Measurements from ENCODE around the gene SPNS3. TPM values are rescaled to one million over a fixed set of nuclear protein-coding genes. Genes with fewer than 3 reads are reported as not detected.

SPNS3 gene
- total and polyA plus RNA-seq, 4 donors, result 0.16 to 2.3 (median 0.24) TPM

DNA sequence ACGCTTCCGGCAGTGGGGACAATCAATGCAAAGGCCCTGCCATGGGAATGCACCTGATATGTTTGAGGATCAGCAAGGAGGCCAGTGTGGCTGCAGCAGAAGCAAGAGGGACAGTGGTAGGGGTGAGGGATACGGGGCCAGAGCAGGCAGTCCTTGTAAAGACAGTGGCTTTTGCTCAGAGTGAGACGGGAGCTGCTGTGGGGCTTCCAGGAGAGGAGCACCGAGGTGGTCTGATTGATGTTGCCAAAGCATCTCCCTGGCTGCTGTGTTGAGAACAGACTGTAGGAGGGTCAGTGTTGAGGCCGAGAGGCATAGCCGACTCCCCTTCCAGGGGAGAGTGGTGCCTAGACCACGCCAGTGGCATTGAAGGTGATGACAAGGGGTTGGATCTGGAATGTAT is 53.6 kb downstream of the SPNS3 start:
- H3K27me3 ChIP-seq (ENCODE audit: control insufficient read depth in 4 of 4, insufficient read depth in 4 of 4, low read length in 3 of 4), result no peaks in the 10 kb centered on the region
- H3K4me3 ChIP-seq (ENCODE audit: low read depth in 1 of 3, low read length in 3 of 3), result no peak overlapping the region
- peaks cover 0 to 14% (median 0%) of the 10 kb centered on the region in 4 donors for H3K36me3 ChIP-seq (ENCODE audit: control insufficient read depth in 4 of 4, insufficient read depth in 3 of 4, low read depth in 1 of 4, low read length in 3 of 4)
- TF ChIP-seq HNF4G (IDR thresholded peaks at IDR 0.05), result no peak
- no peak for TF ChIP-seq FOXA1 (IDR thresholded peaks at IDR 0.05)
- 95% methylated on average over 8 of the region's 8 CpGs for WGBS
- DNase-seq (ENCODE audit: low spot score), result no peak
- no peak overlapping the region for H3K27ac ChIP-seq (ENCODE audit: low read depth in 1 of 2, low read length in 2 of 2)
- H3K4me1 ChIP-seq (ENCODE audit: control insufficient read depth in 4 of 4, insufficient read depth in 4 of 4, low read length in 3 of 4), result peaks cover 0 to 5% (median 1%) of the 10 kb centered on the region in 4 donors
- no peaks in the 10 kb centered on the region for H3K9me3 ChIP-seq (ENCODE audit: control insufficient read depth in 4 of 4, low read length in 3 of 4)
- H3K9ac ChIP-seq (ENCODE audit: low read depth in 1 of 2, low read length in 2 of 2), result no peak overlapping the region

DNA sequence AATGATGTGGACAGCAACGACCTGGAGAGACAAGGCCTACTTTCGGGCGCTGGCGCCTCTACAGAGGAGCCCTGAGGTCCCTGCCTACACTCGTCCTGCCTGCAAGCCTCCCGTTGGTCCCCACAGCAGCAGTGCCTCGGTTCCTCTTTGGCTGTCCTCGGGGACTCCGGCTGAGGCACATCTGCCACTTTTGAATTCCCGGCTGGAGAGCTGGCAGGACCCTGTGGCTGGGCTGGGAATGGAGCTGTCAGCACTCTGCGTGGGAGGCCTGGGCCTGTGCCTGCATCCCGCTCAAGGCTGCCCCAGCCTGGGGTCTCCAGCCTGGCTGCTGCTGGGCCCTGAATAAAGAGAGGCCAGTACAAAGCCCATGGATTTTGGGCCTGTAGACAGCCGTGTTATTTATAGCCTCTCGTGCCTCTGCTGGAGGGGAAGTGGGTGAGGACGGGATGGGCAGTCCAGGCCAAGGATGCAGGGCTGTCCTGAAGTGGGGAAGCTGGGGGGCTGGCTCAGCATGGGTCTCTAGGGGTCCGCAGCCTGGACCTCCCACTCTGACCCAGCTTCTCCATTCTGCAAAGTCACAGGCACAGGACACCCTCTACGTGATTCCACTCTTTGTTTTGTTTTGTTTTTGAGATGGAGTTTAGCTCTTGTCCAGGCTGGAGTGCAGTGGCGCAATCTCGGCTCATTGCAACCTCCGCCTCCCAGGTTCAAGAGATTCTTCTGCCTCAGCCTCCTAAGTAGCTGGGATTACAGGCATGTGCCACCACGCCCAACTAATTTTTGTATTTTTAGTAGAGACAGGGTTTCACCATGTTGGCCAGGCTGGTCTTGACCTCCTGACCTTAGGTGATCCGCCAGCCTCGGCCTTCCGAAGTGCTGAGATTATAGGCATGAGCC is 54.3 kb downstream of the SPNS3 start:
- WGBS, result 82% methylated on average over 24 of the region's 24 CpGs
- Histone ChIP-seq H3K36me3 (ENCODE audit: control insufficient read depth in 4 of 4, insufficient read depth in 3 of 4, low read depth in 1 of 4, low read length in 3 of 4) (peaks cover 0 to 14% (median 0%) of the 10 kb centered on the region in 4 donors), H3K9me3 (ENCODE audit: control insufficient read depth in 4 of 4, low read length in 3 of 4) (no peaks in the 10 kb centered on the region), H3K4me1 (ENCODE audit: control insufficient read depth in 4 of 4, insufficient read depth in 4 of 4, low read length in 3 of 4) (peaks cover 0 to 6% (median 0%) of the 10 kb centered on the region in 4 donors), H3K9ac (ENCODE audit: low read depth in 1 of 2, low read length in 2 of 2) (no peak overlapping the region), H3K27ac (ENCODE audit: low read depth in 1 of 2, low read length in 2 of 2) (no peak overlapping the region), H3K27me3 (ENCODE audit: control insufficient read depth in 4 of 4, insufficient read depth in 4 of 4, low read length in 3 of 4) (no peaks in the 10 kb centered on the region), H3K4me3 (ENCODE audit: low read depth in 1 of 3, low read length in 3 of 3) (no peak overlapping the region)
- TF ChIP-seq FOXA1 (IDR thresholded peaks at IDR 0.05) (no peak), MAX (IDR thresholded peaks at IDR 0.05) (no peak), TAF1 (conservative IDR thresholded peaks at IDR 0.05) (no peak), GABPA (IDR thresholded peaks at IDR 0.05 in 1 of 2, conservative IDR thresholded peaks at IDR 0.05 in 1 of 2) (no peak)
- no peak for DNase-seq (ENCODE audit: low spot score)

DNA sequence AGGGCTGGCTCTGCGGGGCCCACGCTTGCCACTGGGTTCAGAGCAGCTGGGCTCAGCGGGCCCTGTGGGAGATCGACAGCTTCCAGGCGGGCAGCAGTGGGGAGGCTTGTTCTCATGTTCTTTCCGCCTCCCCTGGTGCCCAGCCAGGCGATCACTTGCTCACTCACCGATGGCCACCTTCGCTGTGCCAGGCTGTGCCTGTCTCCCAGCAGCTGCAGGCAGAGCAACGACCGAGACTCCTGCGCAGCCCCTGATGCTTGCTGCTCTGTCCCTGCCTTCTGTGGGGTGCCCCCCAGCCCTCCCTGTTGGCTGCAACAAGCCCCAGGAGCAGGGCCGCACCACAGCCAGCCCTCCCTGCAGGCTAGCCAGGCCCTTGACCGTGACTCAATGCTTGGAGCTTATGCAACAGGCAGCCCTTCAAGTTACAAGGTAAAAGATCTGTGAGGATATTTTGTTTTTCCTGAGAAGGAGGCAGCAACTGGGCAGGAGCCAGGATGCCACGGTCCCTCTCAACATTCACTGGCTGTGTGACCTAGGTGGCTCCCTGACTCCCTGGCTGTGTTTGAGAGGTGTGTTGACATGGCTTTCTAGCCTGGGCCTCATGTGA is 55.4 kb downstream of the SPNS3 start:
- Histone ChIP-seq H3K9ac (ENCODE audit: low read depth in 1 of 2, low read length in 2 of 2) (no peak overlapping the region), H3K4me1 (ENCODE audit: control insufficient read depth in 4 of 4, insufficient read depth in 4 of 4, low read length in 3 of 4) (peaks cover 0 to 5% (median 0%) of the 10 kb centered on the region in 4 donors), H3K9me3 (ENCODE audit: control insufficient read depth in 4 of 4, low read length in 3 of 4) (no peaks in the 10 kb centered on the region), H3K4me3 (ENCODE audit: low read depth in 1 of 3, low read length in 3 of 3) (no peak overlapping the region), H3K36me3 (ENCODE audit: control insufficient read depth in 4 of 4, insufficient read depth in 3 of 4, low read depth in 1 of 4, low read length in 3 of 4) (peaks cover 0 to 14% (median 0%) of the 10 kb centered on the region in 4 donors), H3K27me3 (ENCODE audit: control insufficient read depth in 4 of 4, insufficient read depth in 4 of 4, low read length in 3 of 4) (no peaks in the 10 kb centered on the region), H3K27ac (ENCODE audit: low read depth in 1 of 2, low read length in 2 of 2) (no peak overlapping the region)
- TF ChIP-seq SP1 (IDR thresholded peaks at IDR 0.05) (no peak), YY1 (IDR thresholded peaks at IDR 0.05) (no peak), HNF4A (conservative IDR thresholded peaks at IDR 0.05) (no peak), MAX (IDR thresholded peaks at IDR 0.05) (no peak), ATF3 (IDR thresholded peaks at IDR 0.05) (no peak), RAD21 (IDR thresholded peaks at IDR 0.05) (no peak), FOXA2 (IDR thresholded peaks at IDR 0.05) (no peak), HNF4G (IDR thresholded peaks at IDR 0.05) (no peak), FOXA1 (IDR thresholded peaks at IDR 0.05) (no peak), CTCF (IDR thresholded peaks at IDR 0.05; ENCODE audit: low read depth, low read length, missing input control) (no peak), TAF1 (conservative IDR thresholded peaks at IDR 0.05) (no peak), NR2F2 (IDR thresholded peaks at IDR 0.05) (no peak), RXRA (IDR thresholded peaks at IDR 0.05) (no peak), GABPA (IDR thresholded peaks at IDR 0.05 in 1 of 2, conservative IDR thresholded peaks at IDR 0.05 in 1 of 2) (no peak)
- TF ChIP-seq, protein P1, sequence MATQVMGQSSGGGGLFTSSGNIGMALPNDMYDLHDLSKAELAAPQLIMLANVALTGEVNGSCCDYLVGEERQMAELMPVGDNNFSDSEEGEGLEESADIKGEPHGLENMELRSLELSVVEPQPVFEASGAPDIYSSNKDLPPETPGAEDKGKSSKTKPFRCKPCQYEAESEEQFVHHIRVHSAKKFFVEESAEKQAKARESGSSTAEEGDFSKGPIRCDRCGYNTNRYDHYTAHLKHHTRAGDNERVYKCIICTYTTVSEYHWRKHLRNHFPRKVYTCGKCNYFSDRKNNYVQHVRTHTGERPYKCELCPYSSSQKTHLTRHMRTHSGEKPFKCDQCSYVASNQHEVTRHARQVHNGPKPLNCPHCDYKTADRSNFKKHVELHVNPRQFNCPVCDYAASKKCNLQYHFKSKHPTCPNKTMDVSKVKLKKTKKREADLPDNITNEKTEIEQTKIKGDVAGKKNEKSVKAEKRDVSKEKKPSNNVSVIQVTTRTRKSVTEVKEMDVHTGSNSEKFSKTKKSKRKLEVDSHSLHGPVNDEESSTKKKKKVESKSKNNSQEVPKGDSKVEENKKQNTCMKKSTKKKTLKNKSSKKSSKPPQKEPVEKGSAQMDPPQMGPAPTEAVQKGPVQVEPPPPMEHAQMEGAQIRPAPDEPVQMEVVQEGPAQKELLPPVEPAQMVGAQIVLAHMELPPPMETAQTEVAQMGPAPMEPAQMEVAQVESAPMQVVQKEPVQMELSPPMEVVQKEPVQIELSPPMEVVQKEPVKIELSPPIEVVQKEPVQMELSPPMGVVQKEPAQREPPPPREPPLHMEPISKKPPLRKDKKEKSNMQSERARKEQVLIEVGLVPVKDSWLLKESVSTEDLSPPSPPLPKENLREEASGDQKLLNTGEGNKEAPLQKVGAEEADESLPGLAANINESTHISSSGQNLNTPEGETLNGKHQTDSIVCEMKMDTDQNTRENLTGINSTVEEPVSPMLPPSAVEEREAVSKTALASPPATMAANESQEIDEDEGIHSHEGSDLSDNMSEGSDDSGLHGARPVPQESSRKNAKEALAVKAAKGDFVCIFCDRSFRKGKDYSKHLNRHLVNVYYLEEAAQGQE (IDR thresholded peaks at IDR 0.05), result no peak
- TF ChIP-seq, protein P2, sequence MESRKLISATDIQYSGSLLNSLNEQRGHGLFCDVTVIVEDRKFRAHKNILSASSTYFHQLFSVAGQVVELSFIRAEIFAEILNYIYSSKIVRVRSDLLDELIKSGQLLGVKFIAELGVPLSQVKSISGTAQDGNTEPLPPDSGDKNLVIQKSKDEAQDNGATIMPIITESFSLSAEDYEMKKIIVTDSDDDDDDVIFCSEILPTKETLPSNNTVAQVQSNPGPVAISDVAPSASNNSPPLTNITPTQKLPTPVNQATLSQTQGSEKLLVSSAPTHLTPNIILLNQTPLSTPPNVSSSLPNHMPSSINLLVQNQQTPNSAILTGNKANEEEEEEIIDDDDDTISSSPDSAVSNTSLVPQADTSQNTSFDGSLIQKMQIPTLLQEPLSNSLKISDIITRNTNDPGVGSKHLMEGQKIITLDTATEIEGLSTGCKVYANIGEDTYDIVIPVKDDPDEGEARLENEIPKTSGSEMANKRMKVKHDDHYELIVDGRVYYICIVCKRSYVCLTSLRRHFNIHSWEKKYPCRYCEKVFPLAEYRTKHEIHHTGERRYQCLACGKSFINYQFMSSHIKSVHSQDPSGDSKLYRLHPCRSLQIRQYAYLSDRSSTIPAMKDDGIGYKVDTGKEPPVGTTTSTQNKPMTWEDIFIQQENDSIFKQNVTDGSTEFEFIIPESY (IDR thresholded peaks at IDR 0.05), result no peak
- 96% methylated on average over 15 of the region's 15 CpGs for WGBS
- DNase-seq (ENCODE audit: low spot score), result no peak

Data from liver (tissue), 9 donors.